Measurements from ENCODE around the gene BTNL9.
"Not testable (repeated sequence)": the region's sequence is repeated elsewhere in the genome, so short reads cannot be mapped to it uniquely, and the experiment has no call there.

Gene BTNL9

DNA sequence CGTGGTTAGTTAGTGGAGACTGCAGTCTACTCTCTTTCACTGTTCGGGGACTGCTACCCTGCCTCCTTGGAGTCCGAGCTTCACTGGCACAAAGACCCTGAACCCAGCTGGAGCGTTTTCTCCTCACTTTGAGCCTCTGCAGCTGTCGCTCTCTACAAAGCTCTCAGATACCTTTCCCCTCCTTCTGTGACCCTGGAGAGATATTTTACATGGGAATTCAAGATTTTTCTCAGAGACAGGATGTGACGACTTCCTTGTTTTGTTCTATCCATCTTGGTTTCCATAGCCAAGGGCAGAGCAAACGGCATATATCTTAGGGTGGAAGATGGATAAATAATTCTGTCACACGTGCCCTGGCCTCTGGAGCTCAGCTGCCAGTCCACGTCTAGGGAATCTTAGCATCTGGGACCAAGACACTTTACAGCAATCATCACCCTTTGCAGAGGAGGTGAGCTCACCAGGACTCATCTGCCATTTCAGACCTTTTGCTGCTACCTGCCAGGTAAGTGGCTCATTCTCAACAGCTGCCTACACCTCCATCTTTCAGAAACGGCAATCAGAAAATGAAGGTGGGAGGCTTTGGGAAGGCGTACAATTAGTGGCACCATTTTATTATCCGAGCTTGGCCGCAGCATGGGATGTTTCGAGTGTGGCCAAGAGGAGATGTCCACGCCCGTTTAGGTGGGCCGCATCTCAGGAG, at the start of gene BTNL9:
TSS of gene BTNL9 (plus strand) at position 336 of the 700 bp plus-strand sequence. CDS start 5,224 bp downstream, outside the sequence.
- no peak for DNase-seq

DNA sequence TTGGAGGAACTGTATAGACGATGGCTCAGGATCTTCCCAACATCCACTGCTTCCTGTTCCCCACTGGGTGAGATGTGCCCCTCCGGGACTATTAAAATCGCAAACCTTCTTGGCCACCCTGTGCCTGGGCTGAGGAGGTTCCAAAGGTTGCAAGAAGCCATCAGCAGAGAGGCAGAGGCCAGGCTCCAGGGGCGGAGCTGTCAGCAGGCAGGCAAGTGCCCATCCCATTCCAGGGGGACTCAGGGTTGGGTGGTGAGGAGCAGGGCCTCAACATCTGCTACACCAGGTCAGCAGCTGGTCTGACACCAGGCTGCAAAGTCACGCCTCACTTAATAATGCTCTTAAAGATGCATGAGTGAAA, 49.2 kb upstream of the BTNL9 start:
- no peak for DNase-seq

DNA sequence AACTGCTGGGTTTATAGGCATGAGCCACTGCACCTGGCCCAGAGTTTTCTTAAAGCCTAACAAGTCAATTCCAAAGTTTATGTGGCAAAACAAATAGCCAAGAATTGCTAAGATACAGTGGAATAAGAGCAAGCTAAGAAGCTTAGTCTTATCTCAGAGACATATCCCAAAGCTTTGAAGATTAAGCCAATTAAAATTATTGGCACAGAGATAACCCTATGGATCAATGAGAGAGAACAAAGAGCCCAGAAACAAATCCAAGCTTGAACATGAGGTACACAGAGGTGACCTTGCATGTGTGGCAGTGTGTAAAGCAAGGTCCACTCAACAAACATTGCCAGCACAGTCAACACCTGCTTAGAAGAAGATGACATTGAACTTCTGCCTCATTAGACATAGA, 38.1 kb upstream of the BTNL9 start:
- DNase-seq, result no peak

DNA sequence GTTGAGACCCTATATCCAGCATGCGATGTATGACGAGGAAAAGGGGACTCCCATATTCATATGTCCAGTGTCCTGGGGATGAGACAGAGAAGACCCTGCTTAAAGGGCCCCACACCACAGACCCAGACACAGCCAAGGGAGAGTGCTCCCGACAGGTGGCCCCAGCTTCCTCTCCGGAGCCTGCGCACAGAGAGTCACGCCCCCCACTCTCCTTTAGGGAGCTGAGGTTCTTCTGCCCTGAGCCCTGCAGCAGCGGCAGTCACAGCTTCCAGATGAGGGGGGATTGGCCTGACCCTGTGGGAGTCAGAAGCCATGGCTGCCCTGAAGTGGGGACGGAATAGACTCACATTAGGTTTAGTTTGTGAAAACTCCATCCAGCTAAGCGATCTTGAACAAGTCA, 34.3 kb upstream of the BTNL9 start:
- no peak for DNase-seq

DNA sequence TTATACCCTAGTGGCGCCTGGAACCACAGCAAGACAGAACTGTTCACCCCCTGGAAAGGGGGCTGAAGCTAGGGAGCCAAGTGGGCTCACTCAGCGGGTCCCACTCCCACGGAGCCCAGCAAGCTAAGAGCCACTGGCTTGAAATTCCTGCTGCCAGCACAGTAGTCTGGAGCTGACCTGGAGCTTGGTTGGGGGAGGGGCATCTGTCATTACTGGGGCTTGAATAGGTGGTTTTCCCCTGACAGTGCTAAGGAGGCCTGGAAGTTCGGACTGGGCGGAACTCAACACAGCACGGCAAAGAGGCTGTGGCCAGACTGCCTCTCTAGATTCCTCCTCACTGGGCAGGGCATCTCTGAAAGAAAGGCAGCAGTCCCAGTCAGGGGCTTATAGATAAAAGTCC, 31.9 kb upstream of the BTNL9 start:
- no peak for DNase-seq

DNA sequence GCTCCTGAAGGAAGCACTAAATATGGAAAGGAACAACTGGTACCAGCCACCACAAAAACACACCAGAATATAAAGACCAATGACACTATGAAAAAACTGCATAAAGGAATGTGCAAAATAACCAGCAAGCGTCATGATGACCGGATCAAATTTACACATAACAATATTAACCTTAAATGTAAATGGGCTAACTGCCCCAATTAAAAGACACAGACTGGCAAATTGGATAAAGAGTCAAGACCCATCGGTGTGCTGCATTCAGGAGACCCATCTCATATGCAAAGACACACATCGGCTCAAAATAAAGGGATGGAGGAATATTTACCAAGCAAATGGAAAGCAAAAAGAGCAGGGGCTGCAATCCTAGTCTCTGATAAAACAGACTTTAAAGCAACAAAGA, 30.0 kb upstream of the BTNL9 start:
- not testable (repeated sequence) for DNase-seq

DNA sequence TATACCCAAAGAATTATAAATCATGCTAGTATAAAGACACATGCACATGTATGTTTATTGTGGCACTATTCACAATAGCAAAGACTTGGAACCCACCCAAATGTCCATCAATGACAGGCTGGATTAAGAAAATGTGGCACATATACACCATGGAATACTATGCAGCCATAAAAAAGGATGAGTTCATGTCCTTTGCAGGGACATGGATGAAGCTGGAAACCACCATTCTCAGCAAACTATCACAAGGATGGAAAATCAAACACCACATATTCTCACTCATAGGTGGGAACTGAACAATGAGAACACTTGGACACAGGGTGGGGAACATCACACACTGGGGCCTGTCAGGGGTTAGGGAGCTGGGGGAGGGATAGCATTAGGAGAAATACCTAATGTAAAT, 25.4 kb upstream of the BTNL9 start:
- not testable (repeated sequence) for DNase-seq

DNA sequence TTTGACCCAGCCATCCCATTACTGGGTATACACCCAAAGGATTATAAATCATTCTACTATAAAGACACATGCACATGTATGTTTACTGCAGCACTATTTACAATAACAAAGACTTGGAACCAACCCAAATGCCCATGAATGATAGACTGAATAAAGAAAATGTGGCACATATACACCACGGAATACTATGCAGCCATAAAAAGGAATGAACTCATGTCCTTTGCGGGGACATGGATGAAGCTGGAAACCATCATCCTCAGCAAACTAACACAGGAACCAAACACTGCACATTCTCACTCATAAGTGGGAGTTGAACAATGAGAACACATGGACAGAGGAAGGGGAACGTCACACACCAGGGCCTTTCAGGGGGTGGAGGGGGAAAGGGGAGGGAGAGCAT, 22.6 kb upstream of the BTNL9 start:
- DNase-seq, result not testable (repeated sequence)

DNA sequence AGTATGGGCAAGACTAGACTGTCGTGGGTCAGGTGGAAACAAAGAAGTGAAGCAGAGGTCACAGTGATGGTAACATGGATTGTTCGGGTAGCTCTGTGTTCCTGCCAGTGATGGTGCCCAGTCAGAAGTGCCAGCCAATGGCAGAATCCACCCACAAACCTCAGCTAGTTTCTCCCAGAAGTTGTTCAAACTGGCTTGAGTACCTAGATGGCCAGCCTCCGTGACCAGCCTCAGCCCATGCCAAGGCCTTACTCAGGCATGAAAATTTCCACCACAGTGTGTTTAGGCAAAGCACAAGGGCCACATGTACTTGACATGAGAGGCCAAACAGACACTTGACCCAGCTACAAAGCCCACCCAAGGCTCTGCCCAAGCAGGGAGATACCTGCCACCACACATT, 19.4 kb upstream of the BTNL9 start:
- no peak for DNase-seq

DNA sequence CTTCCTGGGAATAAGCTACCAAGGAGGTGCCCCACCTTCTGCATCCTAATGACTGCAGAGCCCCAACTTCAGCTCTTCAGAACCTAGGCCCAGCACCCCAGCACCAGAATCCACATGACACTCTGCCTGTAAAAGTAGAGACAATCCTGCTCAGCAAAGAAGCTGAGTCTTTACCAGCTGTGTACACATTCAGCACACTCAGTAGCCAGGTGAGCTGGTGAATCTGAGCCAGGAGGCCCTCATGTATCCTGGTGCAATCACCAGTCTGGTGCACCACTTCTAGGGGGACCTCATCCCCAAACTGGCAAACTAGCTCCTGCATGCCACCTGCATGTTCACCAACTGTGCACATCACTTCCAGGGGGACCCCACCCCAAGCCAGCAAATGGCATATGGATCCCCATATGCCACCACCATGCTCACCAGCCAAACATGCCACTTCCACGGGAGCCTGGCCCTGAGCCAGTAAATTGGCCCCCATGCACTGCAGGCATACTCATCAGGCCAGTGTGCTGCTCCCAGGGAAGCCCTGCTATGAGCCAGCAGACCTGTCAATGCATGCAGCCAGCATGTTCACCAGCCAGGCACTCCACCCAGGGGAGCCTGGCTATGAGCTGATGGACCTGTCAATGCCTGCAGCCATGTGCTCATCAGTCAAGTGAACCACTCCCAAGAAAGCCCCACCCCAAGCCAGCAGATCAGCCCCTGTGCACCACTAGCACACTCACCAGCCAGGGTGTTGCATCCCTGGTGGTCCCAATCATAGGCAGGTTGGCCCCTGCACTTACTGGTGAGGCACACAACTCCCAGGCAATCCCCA, 15.6 kb upstream of the BTNL9 start:
- no peak for DNase-seq

DNA sequence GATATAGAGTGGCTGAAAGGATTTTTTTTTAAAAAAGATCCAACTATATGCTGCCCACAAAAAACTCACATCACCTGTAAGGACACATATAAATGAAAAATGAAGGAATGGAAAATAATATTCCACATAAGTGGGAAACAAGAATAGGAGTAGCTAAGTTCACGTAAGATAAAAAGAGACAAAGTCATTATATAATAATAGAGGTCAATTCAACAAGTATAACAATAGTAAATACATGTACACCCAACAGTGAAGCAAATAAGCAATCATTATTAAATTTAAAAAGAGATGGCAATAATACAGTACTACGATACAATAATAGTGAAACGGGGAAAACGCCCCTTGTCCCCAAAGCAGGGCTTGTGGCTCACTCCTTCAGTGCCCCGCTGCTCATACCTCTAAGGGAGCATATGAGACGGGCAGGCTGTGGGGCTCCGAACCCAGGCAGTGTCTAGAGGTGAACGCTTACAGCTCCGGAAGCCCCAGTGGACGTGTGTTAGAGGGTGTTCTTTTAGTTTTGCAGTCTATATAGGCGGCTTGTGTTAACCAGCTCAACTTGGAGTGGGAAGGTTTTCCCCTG, 12.5 kb upstream of the BTNL9 start:
- DNase-seq, result no peak

DNA sequence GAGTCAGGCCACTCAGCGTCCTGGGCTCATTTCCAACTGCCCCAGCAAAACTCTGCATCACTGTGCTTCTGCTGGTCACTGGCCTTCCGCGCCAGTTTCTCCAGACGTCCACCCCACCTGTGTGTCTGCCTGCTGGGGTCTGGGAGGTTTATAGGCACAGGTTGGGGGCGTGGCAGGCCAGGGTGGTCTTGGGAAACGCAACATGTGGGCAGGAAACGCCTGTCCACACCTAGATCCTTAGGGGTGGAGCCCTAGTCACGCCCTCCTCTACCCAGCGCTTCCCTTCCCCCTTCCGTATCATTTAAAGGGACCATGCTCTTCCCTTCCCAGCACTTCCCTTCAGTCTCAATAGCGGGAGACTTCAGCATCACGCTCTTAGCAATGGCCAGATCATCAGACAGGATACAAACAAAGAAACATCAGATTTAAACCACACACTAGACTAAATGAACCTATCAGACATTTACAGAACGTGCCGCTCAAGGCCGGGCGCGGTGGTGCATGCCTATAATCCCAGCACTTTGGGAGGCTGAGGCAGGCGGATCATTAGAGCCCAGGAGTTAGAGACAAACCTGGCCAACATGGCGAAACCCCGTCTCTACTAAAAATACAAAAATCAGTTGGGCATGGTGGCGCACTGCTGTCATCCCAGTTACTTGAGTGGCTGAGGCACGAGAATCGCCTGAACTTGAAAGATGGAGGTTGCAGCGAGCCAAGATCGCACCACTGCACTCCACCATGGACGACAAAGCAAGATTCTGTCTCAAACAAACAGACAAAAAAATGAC, 11.8 kb upstream of the BTNL9 start:
- DNase-seq, result no peak

DNA sequence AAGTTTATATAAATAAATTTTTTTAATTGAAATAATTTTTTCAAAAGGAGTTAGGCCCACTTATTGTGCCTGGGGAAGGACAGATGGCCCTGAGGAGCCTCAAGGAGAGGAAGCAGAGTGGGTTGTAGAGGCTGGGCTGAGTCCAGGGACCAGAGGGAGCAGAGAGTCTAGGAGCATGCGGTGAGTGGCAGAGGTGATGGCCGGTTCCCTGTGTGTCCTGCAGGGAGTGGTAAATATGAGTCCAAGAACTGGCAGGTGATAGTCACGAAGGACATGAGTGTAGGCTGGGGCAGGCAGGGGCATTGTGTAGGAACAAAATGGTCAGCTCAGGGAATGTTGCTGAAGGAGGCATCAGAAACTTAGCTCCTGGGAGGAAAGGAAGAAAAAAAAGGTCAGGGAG, 8.3 kb upstream of the BTNL9 start:
- no peak for DNase-seq

DNA sequence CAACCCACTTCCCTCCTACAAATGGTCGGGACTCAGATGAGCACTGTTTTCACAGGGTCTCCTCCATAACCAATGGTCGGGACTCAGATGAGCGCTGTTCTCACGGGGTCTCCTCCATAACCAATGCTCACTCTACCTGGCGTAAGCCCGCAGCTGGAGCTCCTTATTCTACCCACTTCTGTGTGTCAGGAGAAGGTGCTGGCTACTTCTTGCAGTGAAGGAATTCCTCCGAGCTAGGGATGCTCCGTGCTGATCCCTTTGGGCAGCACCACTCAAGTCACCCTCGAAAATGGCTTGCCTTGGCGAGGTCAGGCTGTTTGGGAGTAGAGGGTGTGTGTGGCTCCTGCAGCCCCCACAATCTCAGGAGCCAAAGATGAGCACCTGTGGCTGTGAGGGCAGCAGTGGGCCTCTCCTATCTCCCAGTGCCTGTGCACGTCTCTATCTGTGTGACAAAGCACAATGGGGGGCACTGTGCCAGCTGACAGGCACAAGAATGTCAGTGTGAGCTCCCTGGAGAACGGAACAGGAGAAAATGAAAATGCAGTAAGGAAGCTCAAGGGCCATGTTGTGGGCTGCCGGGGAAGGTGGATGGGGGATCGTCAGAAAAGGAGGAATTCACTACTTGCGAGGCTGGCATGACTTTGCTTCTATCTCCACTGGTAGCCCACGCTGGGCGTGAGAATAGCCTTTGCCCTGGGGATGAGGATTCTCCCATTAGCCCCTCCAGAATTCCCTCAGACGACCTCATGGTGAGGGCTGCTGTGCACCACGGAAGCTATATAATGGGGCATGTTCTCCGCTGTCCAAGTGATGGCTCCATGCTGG, 3.9 kb upstream of the BTNL9 start:
- DNase-seq, result no peak

DNA sequence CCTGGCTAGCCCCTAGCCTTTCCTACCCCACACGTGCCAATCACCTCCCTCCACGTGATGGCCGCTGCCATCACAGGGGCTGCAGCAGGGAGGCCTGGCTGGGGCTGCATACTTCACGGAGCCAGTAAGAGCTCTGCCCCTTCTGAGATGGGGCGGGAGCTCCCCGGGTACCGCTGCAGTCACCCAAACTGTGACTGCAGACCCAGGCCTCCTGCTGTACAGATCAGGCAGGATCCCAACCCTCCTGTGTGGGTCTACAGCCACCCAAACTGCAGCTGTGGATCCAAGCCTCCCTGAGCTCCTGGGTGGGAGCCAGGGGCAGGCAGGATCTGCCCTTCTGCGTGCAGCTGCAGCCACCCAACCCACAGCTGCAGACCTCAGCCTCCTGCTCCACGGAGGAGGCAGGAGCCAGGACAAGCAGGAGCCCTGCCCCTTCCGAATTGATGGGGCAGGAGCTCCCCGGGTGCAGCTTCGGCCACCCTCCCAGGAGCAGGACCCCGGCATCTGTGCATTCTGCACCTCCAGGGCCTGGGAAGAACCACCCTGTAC, 3.2 kb upstream of the BTNL9 start:
- no peak for DNase-seq

DNA sequence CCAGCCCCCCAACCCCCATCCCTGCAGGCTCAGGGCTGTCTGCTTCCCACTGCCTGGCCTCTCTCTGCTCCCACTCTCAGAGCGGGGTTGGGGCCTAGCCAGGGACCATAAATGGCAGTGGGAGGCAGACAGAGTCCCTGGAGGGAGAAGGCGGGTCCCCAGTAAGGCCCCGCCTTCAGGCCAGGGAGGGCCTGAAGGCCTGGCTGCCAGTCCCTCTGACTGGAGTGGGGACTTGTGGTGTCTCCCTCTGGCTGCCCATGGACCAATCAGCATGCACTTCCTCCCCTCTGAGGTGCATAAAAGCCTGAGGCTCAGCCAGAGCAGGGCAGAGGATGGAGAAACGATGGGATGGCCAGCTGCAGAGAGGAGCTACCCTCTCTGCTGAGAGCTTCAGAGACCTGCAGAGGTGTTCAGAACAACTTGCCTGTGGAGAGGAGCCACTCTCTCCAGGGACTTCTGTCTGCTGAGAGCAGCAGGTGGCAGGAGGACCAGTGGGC, 2.7 kb upstream of the BTNL9 start:
- DNase-seq, result no peak

DNA sequence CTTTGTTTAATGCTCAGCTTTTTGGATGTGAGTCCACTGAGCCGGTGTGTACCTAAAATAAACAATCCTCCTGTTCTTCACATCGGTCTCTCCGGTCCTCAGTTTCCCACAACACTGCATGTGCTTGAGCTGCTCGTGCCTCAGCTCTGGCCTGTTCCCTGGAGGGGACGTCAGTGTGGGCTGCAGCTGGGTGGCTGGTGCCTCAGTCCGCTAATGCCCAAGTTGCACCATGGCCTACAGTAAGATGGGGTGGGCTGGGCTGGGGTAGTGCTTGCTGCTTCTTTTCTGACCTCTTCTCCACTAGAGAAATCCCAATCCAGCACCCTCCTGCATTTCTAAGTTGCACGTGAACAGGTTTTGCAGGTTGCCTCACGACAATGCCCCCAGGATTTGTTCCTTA, 595 bp upstream of the BTNL9 start:
- DNase-seq, result no peak

DNA sequence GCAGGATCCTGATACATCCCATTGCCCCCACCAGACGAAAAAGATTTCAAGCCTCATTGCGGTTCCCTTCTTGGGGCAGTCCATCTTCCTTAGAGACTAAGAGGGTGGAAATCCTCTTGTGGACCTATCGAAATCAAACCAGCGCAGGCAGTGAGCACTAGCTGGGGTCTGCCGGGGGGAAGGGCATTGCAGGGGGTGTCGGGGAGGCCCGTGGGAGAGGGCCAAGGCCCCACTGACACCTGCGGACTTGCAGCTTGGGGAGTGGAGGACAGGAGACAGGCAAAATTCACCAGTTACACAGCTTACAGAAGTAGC, 522 bp downstream of the BTNL9 start:
- no peak for DNase-seq

DNA sequence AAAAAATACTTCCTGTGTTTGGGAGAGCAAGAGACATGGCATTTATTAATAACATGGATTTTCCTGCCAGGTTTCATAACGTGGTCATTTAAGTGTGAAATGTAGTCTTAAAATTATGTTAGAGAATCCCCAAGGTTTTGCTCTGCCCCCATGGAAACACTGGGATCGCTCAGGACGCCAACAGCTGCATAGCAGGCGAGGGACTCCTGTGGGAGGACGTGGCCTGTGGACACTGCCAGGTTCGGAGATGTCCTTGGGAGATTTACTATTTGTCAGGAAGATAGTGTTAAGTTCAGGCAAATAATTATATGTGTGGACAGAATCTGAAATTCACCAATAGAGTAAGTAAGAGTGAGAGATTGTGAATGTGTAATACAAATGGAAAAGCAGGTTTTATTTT, 977 bp downstream of the BTNL9 start:
- DNase-seq, result no peak

DNA sequence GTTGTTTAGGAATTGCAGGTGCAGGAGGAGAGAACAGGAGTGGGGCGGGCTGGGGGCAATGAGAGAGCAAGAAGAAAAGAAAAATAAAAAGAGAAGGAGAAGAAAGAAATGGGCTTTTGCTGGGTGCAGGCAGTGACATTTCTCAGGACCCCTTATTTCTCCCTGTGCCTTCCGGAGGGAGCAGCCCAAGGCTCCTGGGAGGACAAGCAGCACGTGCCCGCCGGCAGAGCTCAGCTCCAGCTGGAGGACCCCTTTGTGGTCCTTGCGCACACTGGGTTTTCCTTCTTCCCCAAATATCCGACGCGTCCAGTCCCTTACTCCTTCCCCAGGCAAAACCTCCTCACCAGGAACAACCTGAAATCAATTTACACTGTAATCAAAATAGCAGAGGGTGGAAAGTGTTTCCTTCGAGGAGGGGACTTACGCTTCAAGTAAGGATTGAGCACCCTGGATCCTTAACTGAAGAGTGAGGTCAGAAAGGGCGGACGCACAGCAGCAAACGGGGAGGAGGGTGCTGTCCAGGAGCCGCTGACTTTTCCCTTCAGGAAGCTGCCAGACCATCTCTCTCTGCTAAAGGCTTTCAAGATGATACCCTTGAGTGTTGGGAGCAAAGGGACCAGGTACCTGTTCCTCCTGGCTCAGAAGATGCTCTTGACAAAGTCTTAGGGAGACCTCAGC, 2.1 kb downstream of the BTNL9 start:
- DNase-seq, result no peak

DNA sequence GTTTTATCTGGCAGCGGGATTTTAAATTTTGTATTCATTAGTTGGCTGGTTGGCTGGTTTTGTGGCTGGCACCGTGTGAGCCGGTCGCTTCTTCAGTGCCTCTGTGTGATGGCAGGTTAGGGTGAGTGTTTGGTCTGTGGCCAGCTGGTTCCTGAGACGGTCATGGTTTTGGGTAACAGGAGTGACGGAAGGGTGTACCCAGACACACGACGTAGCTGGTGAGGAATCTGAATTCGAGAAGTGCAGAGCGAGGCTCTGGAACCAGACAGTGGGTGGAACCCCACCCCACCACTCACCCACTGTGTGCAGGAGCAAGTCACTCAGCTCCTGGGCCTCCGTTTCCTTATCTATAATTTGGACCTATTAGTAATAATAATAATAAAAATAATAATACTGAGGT, 2.7 kb downstream of the BTNL9 start:
- DNase-seq, result no peak

Data from HCEC 1CT (cell line).